Nephron (organoid): ENCODE results near the gene NFATC1.
"Not testable (repeated sequence)": the region's sequence is repeated elsewhere in the genome, so short reads cannot be mapped to it uniquely, and the experiment has no call there.

Experiments used
- H3K27ac Mint-ChIP-seq, 3 experiments: 2 replicates each; pipeline ENCODE4 v1.8.0; 2020; ENCODE audit warnings: mixed read lengths in 3 of 3, mild to moderate bottlenecking in 2 of 3, moderate library complexity in 1 of 3
- H3K27me3 Mint-ChIP-seq: 2 replicates; pipeline ENCODE4 v1.8.0; 2021; ENCODE audit warnings: low read depth, mild to moderate bottlenecking, moderate library complexity, mixed read lengths
- H3K36me3 Mint-ChIP-seq: 2 replicates; pipeline ENCODE4 v1.8.0; 2020; ENCODE audit warnings: low read depth, mixed read lengths
- H3K4me1 Mint-ChIP-seq: 2 replicates; pipeline ENCODE4 v1.8.0; 2020; ENCODE audit warnings: mixed read lengths
- H3K4me3 Mint-ChIP-seq, 3 experiments: 2 replicates each; pipeline ENCODE4 v1.8.0; 2020; ENCODE audit warnings: mild to moderate bottlenecking in 3 of 3, mixed read lengths in 3 of 3, moderate library complexity in 2 of 3
- H3K9me3 Mint-ChIP-seq: 2 replicates; pipeline ENCODE4 v1.8.0; 2020; ENCODE audit warnings: mixed read lengths
- CTCF ChIP-seq, 3 experiments: fragments of 200-600 bp; sonication (generic); IDR thresholded peaks; one replicate each; pipeline ENCODE4 v1.5.0; 2021; ENCODE audit warnings: antibody characterized with exemption in 3 of 3; ENCODE audit not compliant: unreplicated experiment in 3 of 3

NFATC1 gene

GRCh38 chr18:79481046-79481790 lies 85.5 kb downstream of the NFATC1 start:
- TF ChIP-seq CTCF (IDR thresholded peaks at IDR 0.05; ENCODE audit: unreplicated experiment in 3 of 3) = no peak
- Mint-ChIP-seq H3K4me3 (no peak overlapping the region), H3K9me3 (no peaks in the 10 kb centered on the region), H3K4me1 (peaks cover 40% of the 10 kb centered on the region), H3K36me3 (no peaks in the 10 kb centered on the region), H3K27ac (no peak overlapping the region), H3K27me3 (peaks cover 5% of the 10 kb centered on the region)

GRCh38 chr18:79483393-79483792 lies 87.7 kb downstream of the NFATC1 start:
- not testable (repeated sequence) for H3K4me3 Mint-ChIP-seq

GRCh38 chr18:79483971-79484491 lies 88.3 kb downstream of the NFATC1 start:
- peaks cover 41% of the 10 kb centered on the region for H3K4me1 Mint-ChIP-seq
- peak overlapping the region; percentile 88 to 96 (median 91) for H3K27ac Mint-ChIP-seq
- no peak overlapping the region for H3K4me3 Mint-ChIP-seq
- H3K36me3 Mint-ChIP-seq = no peaks in the 10 kb centered on the region
- no peaks in the 10 kb centered on the region for H3K9me3 Mint-ChIP-seq
- H3K27me3 Mint-ChIP-seq = peaks cover 4% of the 10 kb centered on the region
- TF ChIP-seq CTCF (IDR thresholded peaks at IDR 0.05; ENCODE audit: unreplicated experiment in 3 of 3) = no peak

More at GRCh38 chr18:79483393-79483792, 87.7 kb downstream of the NFATC1 start:
- H3K9me3 Mint-ChIP-seq, H3K36me3 Mint-ChIP-seq, H3K27ac Mint-ChIP-seq, H3K27me3 Mint-ChIP-seq: not testable (repeated sequence)
- peaks cover 41% of the 10 kb centered on the region for H3K4me1 Mint-ChIP-seq

- H3K27me3 Mint-ChIP-seq = no peaks in the 10 kb centered on the region
- no peak for TF ChIP-seq CTCF (IDR thresholded peaks at IDR 0.05; ENCODE audit: unreplicated experiment in 3 of 3)
- peak overlapping the region in 2 of 3 experiments; percentile 48 to 51 for H3K4me3 Mint-ChIP-seq
- H3K36me3 Mint-ChIP-seq = no peaks in the 10 kb centered on the region
- H3K9me3 Mint-ChIP-seq = no peaks in the 10 kb centered on the region
- peaks cover 36% of the 10 kb centered on the region for H3K4me1 Mint-ChIP-seq
- peak overlapping the region; percentile 88 to 96 (median 91) for H3K27ac Mint-ChIP-seq
These were observed 89.2 kb downstream of the NFATC1 start for GRCh38 chr18:79484661-79485621.

- Mint-ChIP-seq H3K4me3 (peak overlapping the region in 2 of 3 experiments; percentile 19 to 58), H3K4me1 (peaks cover 35% of the 10 kb centered on the region), H3K9me3 (no peaks in the 10 kb centered on the region), H3K27me3 (no peaks in the 10 kb centered on the region), H3K36me3 (no peaks in the 10 kb centered on the region), H3K27ac (peak overlapping the region; percentile 87 to 98 (median 96))
- TF ChIP-seq CTCF (IDR thresholded peaks at IDR 0.05; ENCODE audit: unreplicated experiment in 3 of 3) = no peak
These were observed 90.1 kb downstream of the NFATC1 start for GRCh38 chr18:79485788-79486355.
